HG02970 (cell line): Measurements from ENCODE around the gene C10orf71.

Experiments
- ATAC-seq: cut with Tn5 transposase; IDR thresholded peaks from one replicate; pipeline ENCODE4 v1.9.1; 2021; ENCODE audit warnings: mild to moderate bottlenecking, moderate library complexity, moderate number of reproducible peaks; ENCODE audit not compliant: unreplicated experiment, low FRiP score

C10orf71 gene

GRCh38 chr10:49311555-49312236, 12.7 kb downstream of the C10orf71 start:
- no peak for ATAC-seq

- no peak for ATAC-seq
Observed at GRCh38 chr10:49312246-49312869, 13.4 kb downstream of the C10orf71 start.

- no peak for ATAC-seq
Observed at GRCh38 chr10:49313501-49314070, 14.6 kb downstream of the C10orf71 start.

GRCh38 chr10:49314806-49315205, 15.8 kb downstream of the C10orf71 start:
- no peak for ATAC-seq

GRCh38 chr10:49318028-49318427, 19.1 kb downstream of the C10orf71 start:
- no peak for ATAC-seq

- no peak for ATAC-seq
Observed at GRCh38 chr10:49318755-49319154, 19.8 kb downstream of the C10orf71 start.

GRCh38 chr10:49319206-49319605, 20.2 kb downstream of the C10orf71 start:
- no peak for ATAC-seq

- no peak for ATAC-seq
Observed at GRCh38 chr10:49320191-49320590, 21.2 kb downstream of the C10orf71 start.

GRCh38 chr10:49321021-49321420, 22.1 kb downstream of the C10orf71 start:
- ATAC-seq: no peak

GRCh38 chr10:49322371-49323170, 23.6 kb downstream of the C10orf71 start:
- no peak for ATAC-seq

GRCh38 chr10:49323171-49323895, 24.4 kb downstream of the C10orf71 start:
- ATAC-seq: no peak

- no peak for ATAC-seq
Observed at GRCh38 chr10:49323896-49324270, 24.9 kb downstream of the C10orf71 start.

GRCh38 chr10:49324711-49325110, 25.7 kb downstream of the C10orf71 start:
- ATAC-seq: no peak

- no peak for ATAC-seq
Observed at GRCh38 chr10:49325131-49325915, 26.4 kb downstream of the C10orf71 start.

- ATAC-seq: no peak
Observed at GRCh38 chr10:49325916-49326783, 27.2 kb downstream of the C10orf71 start.

GRCh38 chr10:49327036-49327813, 28.3 kb downstream of the C10orf71 start:
- no peak for ATAC-seq

- no peak for ATAC-seq
Observed at GRCh38 chr10:49328401-49329145, 29.6 kb downstream of the C10orf71 start.
